NK-92 treated with Interleukin-12 subunit alpha and Interleukin-12 subunit beta, amount 100 ng/mL, for 24 hours (cell line): Measurements from ENCODE around the gene RAB3GAP2.
"Not testable (repeated sequence)": the region's sequence is repeated elsewhere in the genome, so short reads cannot be mapped to it uniquely, and the experiment has no call there.

Source experiments
- DNase-seq: peaks from one replicate; lab custom pipeline; 2025; lab: John Stamatoyannopoulos, UW

The RAB3GAP2 gene

GRCh38 chr1:220239966-220240365, 32.3 kb downstream of the RAB3GAP2 start:
- DNase-seq = no peak

GRCh38 chr1:220239213-220239612, 33.0 kb downstream of the RAB3GAP2 start:
- no peak for DNase-seq

GRCh38 chr1:220236278-220236677, 36.0 kb downstream of the RAB3GAP2 start:
- not testable (repeated sequence) for DNase-seq

DNA sequence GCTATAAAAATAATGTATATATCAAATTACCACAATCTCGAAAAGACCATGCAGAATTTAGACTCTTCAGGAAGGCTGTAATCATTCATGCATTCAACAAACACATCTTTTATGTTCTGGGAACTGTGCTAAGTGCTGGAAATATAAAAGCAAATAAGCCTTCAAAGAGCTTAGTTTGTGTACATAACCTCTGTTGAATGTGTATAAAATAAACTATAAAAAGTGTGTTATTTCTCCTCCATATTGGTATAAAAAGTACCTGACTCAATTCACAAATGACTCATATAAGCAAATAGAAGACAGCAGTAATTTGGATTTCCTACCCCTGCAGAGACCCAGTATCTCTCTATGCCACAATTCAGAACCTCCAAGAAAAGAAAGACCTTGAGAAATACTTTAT, 36.8 kb downstream of the RAB3GAP2 start:
- DNase-seq = no peak

- no peak for DNase-seq
Measured at GRCh38 chr1:220233927-220234326, 38.3 kb downstream of the RAB3GAP2 start.

DNA sequence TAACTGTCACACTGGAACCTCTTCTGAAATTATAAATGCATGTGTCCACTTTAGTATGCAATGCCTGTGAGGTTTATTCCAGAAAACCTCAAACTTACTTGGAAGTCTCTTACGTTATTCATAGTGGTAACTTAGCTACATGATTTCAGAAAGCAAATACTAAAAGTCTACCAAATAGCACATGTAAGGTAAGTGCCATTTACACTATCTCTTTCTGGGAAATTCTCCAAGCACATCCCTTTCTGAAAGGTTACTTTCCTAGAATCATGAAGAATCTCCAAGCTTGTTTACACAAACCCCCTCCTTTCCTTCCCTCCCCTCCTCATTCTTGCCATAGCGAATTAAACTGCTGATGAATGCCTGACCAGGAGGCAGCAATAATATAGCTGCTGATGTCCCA, 42.5 kb downstream of the RAB3GAP2 start:
- no peak for DNase-seq

GRCh38 chr1:220227393-220227792, 44.9 kb downstream of the RAB3GAP2 start:
- DNase-seq = no peak

- no peak for DNase-seq
Measured at GRCh38 chr1:220226752-220227151, 45.5 kb downstream of the RAB3GAP2 start.

GRCh38 chr1:220225957-220226356, 46.3 kb downstream of the RAB3GAP2 start:
- DNase-seq = no peak

GRCh38 chr1:220224611-220225124, 47.6 kb downstream of the RAB3GAP2 start:
- DNase-seq = no peak

DNA sequence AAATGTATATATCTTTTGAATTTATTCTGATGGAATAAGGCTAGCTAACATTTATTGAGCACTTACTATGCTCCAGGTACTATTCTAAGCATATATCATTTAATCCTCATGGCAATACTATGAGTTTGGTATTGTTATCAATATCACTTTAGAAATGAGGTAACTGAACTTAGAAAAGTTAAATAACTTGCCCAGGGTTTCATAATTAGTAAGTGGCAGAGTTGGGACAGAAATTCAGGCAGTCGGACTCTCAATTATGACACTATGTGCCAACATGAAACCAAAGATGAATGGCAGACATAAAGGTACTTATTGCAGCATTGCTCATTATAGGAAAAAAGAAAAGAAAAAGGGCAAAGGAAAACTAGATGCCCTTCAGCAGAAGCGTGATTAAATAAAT, 48.2 kb downstream of the RAB3GAP2 start:
- DNase-seq = no peak

GRCh38 chr1:220222939-220223338, 49.3 kb downstream of the RAB3GAP2 start:
- DNase-seq = no peak

- DNase-seq = no peak
Measured at GRCh38 chr1:220221670-220222069, 50.6 kb downstream of the RAB3GAP2 start.

- no peak for DNase-seq
Measured at GRCh38 chr1:220221269-220221668, 51.0 kb downstream of the RAB3GAP2 start.

GRCh38 chr1:220220699-220221040, 51.6 kb downstream of the RAB3GAP2 start:
- not testable (repeated sequence) for DNase-seq

GRCh38 chr1:220219865-220220698, 52.2 kb downstream of the RAB3GAP2 start:
- DNase-seq = no peak

DNA sequence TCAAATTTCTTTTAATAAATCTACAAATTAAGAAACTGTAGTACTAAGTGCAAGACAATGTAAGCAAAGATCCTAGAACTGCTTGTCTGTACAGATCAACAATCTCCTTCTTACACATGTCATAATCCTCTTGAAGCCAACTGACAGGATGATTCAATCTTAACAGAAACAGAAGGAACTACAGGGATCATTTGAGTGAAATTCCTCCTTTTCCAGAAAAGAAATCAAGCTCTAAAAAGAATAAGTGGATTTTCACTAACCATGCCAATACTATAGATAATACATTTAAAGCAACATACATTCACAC, 53.2 kb downstream of the RAB3GAP2 start:
- no peak for DNase-seq

GRCh38 chr1:220218397-220219135, 53.7 kb downstream of the RAB3GAP2 start:
- DNase-seq = not testable (repeated sequence)

GRCh38 chr1:220217383-220217988, 54.8 kb downstream of the RAB3GAP2 start:
- no peak for DNase-seq

- DNase-seq = no peak
Measured at GRCh38 chr1:220213382-220213983, 58.8 kb downstream of the RAB3GAP2 start.

DNA sequence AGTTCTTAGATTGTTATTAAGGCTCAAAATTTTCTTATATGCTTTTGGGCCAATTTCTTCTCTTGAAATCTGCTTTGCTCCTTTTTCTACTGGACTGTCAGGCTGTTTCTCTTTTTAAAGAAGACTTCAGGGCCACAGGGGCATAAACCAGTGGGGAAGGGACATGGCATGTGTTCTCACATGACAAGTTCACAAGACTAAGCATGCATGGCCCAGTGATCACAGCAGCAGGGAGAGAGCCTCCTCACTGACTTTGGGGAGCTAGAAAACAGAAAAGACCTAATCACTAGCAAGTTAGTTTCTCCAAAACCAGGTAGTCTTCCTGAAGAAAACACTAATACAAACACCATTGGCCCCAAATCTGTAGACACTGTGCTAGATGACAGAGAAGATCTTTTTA, 64.8 kb downstream of the RAB3GAP2 start:
- no peak for DNase-seq

DNA sequence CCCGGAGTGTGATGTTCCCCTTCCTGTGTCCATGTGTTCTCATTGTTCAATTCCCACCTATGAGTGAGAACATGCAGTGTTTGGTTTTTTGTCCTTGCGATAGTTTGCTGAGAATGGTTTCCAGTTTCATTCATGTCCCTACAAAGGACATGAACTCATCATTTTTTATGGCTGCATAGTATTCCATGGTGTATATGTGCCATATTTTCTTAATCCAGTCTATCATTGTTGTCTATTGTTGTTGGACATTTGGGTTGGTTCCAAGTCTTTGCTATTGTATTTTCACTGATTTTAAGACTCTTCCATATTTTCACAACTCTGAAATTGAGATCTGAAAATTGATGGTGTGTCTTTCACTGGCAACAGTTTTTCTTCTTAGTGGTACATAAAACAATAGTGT, 67.5 kb downstream of the RAB3GAP2 start:
- DNase-seq = not testable (repeated sequence)

DNA sequence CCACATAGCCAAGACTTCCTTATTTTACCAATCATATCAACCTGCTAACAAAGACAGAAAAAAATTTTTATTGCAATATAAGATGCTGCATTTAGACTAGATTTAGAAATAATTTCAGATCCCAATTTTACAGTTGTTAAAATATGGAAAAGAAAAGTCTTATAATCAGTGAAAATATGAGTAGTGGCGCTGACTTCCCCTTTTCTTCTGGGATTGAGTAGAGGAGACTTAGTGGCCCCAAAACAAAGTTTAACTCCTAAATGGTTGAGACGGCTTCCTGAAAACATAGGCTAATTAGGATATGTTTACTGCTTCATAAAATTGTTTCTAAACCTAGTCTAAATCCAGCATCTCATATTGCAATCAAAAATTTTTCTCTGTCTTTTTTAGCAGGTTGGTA, 68.4 kb downstream of the RAB3GAP2 start:
- no peak for DNase-seq
